GM12878 (cell line): ENCODE results near the gene ADGRV1. TPM values are rescaled to one million over a fixed set of nuclear protein-coding genes. Genes with fewer than 3 reads are reported as not detected.
A peak's percentile ranks its signal among the peaks of the same experiment; 100 is the strongest.

Experiments
- BCLAF1 ChIP-seq: fragments of 450-650 bp; IDR thresholded peaks from 2 replicates; pipeline ENCODE4 v1.6.1; 2017; ENCODE audit warnings: antibody characterized with exemption, mild to moderate bottlenecking, moderate library complexity
- BMI1 ChIP-seq: fragments of 450-650 bp; IDR thresholded peaks from 2 replicates; pipeline ENCODE4 v1.6.1; 2016; ENCODE audit warnings: mild to moderate bottlenecking, moderate library complexity, borderline replicate concordance
- CBX3 ChIP-seq: fragments of 200-600 bp; sonication (generic); IDR thresholded peaks from 2 replicates; pipeline ENCODE4 v1.6.1; 2016; ENCODE audit warnings: low read depth, borderline replicate concordance
- CTCF ChIP-seq, 3 experiments: IDR thresholded peaks in 2 of 3; conservative IDR thresholded peaks in 1 of 3; 2 replicates each; pipeline ENCODE4 v1.5.1; 2011; ENCODE audit warnings: low read depth in 3 of 3, low read length in 3 of 3, mild to moderate bottlenecking in 3 of 3, control low read depth in 2 of 3, moderate library complexity in 2 of 3, inconsistent platforms in 1 of 3, mixed read lengths in 1 of 3; ENCODE audit not compliant: control insufficient read depth in 2 of 3, insufficient read depth in 1 of 3; ENCODE audit errors: extremely low read depth in 1 of 3
- E2F4 ChIP-seq: IDR thresholded peaks from 2 replicates; pipeline ENCODE4 v1.6.1; 2012; ENCODE audit warnings: low read depth, low read length, improper control_type of control experiment
- E2F8 ChIP-seq: fragments of 450-650 bp; IDR thresholded peaks from 2 replicates; pipeline ENCODE4 v1.6.1; 2018; ENCODE audit warnings: mild to moderate bottlenecking, low read depth, moderate library complexity; ENCODE audit not compliant: partially characterized antibody
- EGR1 ChIP-seq, 2 experiments: IDR thresholded peaks; 1 replicate in 1 of 2; 2 replicates in 1 of 2; pipeline ENCODE4 v1.6.1; 2011 to 2012; ENCODE audit warnings: low read depth in 2 of 2, low read length in 2 of 2, borderline replicate concordance in 1 of 2, mild to moderate bottlenecking in 1 of 2, moderate library complexity in 1 of 2
- FOXK2 ChIP-seq: fragments of 450-650 bp; IDR thresholded peaks from 2 replicates; pipeline ENCODE4 v1.6.1; 2017; ENCODE audit warnings: mild to moderate bottlenecking, moderate library complexity
- HDGF ChIP-seq: fragments of 450-650 bp; IDR thresholded peaks from 2 replicates; pipeline ENCODE4 v1.6.1; 2016; ENCODE audit warnings: antibody characterized with exemption
- NFYB ChIP-seq: IDR thresholded peaks from 2 replicates; pipeline ENCODE4 v1.6.1; 2011; ENCODE audit warnings: low read depth, mild to moderate bottlenecking, low read length, improper control_type of control experiment, moderate library complexity; ENCODE audit not compliant: insufficient read depth
- SIX5 ChIP-seq: IDR thresholded peaks from 2 replicates; pipeline ENCODE4 v1.6.1; 2011; ENCODE audit warnings: mild to moderate bottlenecking, low read depth, low read length, moderate library complexity; ENCODE audit not compliant: severe bottlenecking
- STAT3 ChIP-seq: IDR thresholded peaks from 2 replicates; pipeline ENCODE4 v1.6.1; 2011; ENCODE audit warnings: low read depth, low read length, improper control_type of control experiment
- ZBTB11 ChIP-seq: fragments of 450-650 bp; formaldehyde crosslinking; IDR thresholded peaks from 2 replicates; pipeline ENCODE4 v1.5.0; 2022; ENCODE audit warnings: mild to moderate bottlenecking, missing genetic modification characterization
- polyA plus RNA-seq, 11 experiments: library from polyadenylated mRNA; depleted of rRNA in 4 of 11; unstranded in 6 of 11; stranded (reverse) in 5 of 11; fragments of >200 nt; fragmentation: Nextera tagmentation in 4 of 11; fragmentation: Illumina TruSeq in 1 of 11; extraction: Ambion mirVana in 4 of 11; extraction: Trizol in 1 of 11; gene quantifications; 1 replicate in 1 of 11; 2 replicates in 10 of 11; pipeline versions ENCODE4 v1.2.1 to v1.2.3, GENCODE V29; 2011 to 2016; ENCODE audit warnings: inconsistent platforms in 2 of 11, missing spikeins in 2 of 11, low read depth in 1 of 11
- total RNA-seq, 4 experiments: library from RNA; depleted of rRNA in 3 of 4; stranded (reverse); fragments of >200 nt in 3 of 4; fragmentation: Illumina TruSeq in 1 of 4; extraction: Trizol in 1 of 4; gene quantifications; 2 replicates each; pipeline versions ENCODE4 v1.2.1 to v1.2.3, GENCODE V29; 2013 to 2021

Gene ADGRV1
- total and polyA plus RNA-seq, 10 of the 15 experiments (the other 5 are each of a cell fraction or from before 2014, with no cell fraction given) = 0.04 to 8.1 (median 0.16) TPM; not detected in 1

GRCh38 chr5:90949469-90950358, 391.1 kb downstream of the ADGRV1 start (continued):
- no peak for TF ChIP-seq BCLAF1
- no peak for TF ChIP-seq NFYB
- TF ChIP-seq STAT3 = no peak
- no peak for TF ChIP-seq FOXK2
- TF ChIP-seq HDGF = no peak
- TF ChIP-seq CTCF (IDR thresholded peaks at IDR 0.05 in 2 of 3, conservative IDR thresholded peaks at IDR 0.05 in 1 of 3; ENCODE audit: control insufficient read depth in 2 of 3, extremely low read depth in 1 of 3, insufficient read depth in 1 of 3, low read depth in 3 of 3, low read length in 3 of 3) = no peak
- TF ChIP-seq SIX5 = no peak
- peak; percentile 16; the same call in 1 of the 2 replicates for TF ChIP-seq BMI1
- TF ChIP-seq ZBTB11 (CRISPR knock-in tag) = no peak
- no peak for TF ChIP-seq E2F8
- no peak for TF ChIP-seq EGR1 (IDR thresholded peaks at IDR 0.05; ENCODE audit: borderline replicate concordance in 1 of 2, low read depth in 2 of 2, low read length in 2 of 2)
- no peak for TF ChIP-seq E2F4
- TF ChIP-seq CBX3 = no peak
